Panc1 (cell line): Measurements from ENCODE around the gene L3MBTL3. TPM values are rescaled to one million over a fixed set of nuclear protein-coding genes. Genes with fewer than 3 reads are reported as not detected.

Experiments used
- ATAC-seq: fragments of 200-7000 bp; cut with Tn5 transposase; 2 replicates; pipeline ENCODE4 v1.9.1; 2020; ENCODE audit warnings: mild to moderate bottlenecking, moderate library complexity
- BruUV-seq: library from RNA; stranded (reverse); fragments of 400-500 nt; replicated peaks from 2 replicates; lab custom pipeline; 2021; lab: Mats Ljungman, UMichigan
- CTCF ChIA-PET: fragments of 300-600 bp; sonication (Branson Sonifier 250); formaldehyde crosslinking; loops from one replicate; lab custom pipeline; 2022; ENCODE audit warnings: antibody characterized with exemption; lab: Charles Lee
- POLR2A ChIA-PET: fragments of 300-600 bp; sonication (Branson Sonifier 250); formaldehyde crosslinking; loops from one replicate; lab custom pipeline; 2022; ENCODE audit warnings: antibody characterized with exemption; lab: Charles Lee
- DNase-seq: peaks from one replicate; pipeline ENCODE4 v3.0.0-alpha.2; 2010; ENCODE audit warnings: low read depth, low spot score
- H3K27ac ChIP-seq: 2 replicates; pipeline ENCODE4 v1.5.1; 2011; ENCODE audit warnings: mild to moderate bottlenecking, low read length, inconsistent platforms
- H3K27me3 ChIP-seq: fragments of 200-500 bp; sonication (Bioruptor generic); 2 replicates; pipeline ENCODE4 v1.6.0; 2014; ENCODE audit warnings: low read length, inconsistent platforms; ENCODE audit not compliant: control insufficient read depth, insufficient read depth
- H3K36me3 ChIP-seq: fragments of 200-500 bp; sonication (Bioruptor generic); 2 replicates; pipeline ENCODE4 v1.5.1; 2014; ENCODE audit warnings: inconsistent platforms, mild to moderate bottlenecking, low read length, moderate library complexity; ENCODE audit not compliant: control insufficient read depth, insufficient read depth
- H3K4me1 ChIP-seq: 2 replicates; pipeline ENCODE4 v1.5.1; 2011; ENCODE audit warnings: inconsistent platforms, mild to moderate bottlenecking, low read length, moderate library complexity; ENCODE audit not compliant: control insufficient read depth, insufficient read depth
- H3K4me3 ChIP-seq, 2 experiments: 2 replicates each; pipeline ENCODE4 v1.5.1; 2011 to 2012; ENCODE audit warnings: low read depth in 2 of 2, low read length in 2 of 2, mild to moderate bottlenecking in 2 of 2, inconsistent platforms in 1 of 2, moderate library complexity in 1 of 2
- H3K9me3 ChIP-seq: fragments of 200-500 bp; sonication (Bioruptor generic); 2 replicates; pipeline ENCODE4 v1.5.1; 2014; ENCODE audit warnings: low read depth, mild to moderate bottlenecking, inconsistent platforms, low read length, moderate library complexity; ENCODE audit not compliant: control insufficient read depth, insufficient read depth
- POLR2AphosphoS5 ChIP-seq: IDR thresholded peaks from 2 replicates; pipeline ENCODE4 v1.6.1; 2012; ENCODE audit warnings: mild to moderate bottlenecking, low read depth, low read length, moderate library complexity
- REST ChIP-seq, 2 experiments: IDR thresholded peaks; 2 replicates each; pipeline ENCODE4 v1.6.1; 2011 to 2012; ENCODE audit warnings: low read depth in 2 of 2, control low read depth in 1 of 2, low read length in 1 of 2, mild to moderate bottlenecking in 1 of 2, moderate library complexity in 1 of 2; ENCODE audit not compliant: insufficient read depth in 1 of 2
- SIN3A ChIP-seq: IDR thresholded peaks from 2 replicates; pipeline ENCODE4 v1.6.1; 2012; ENCODE audit warnings: low read depth, mild to moderate bottlenecking, low read length, moderate library complexity, borderline replicate concordance; ENCODE audit not compliant: insufficient read depth
- TCF7L2 ChIP-seq: IDR thresholded peaks from 2 replicates; pipeline ENCODE4 v1.6.1; 2011; ENCODE audit warnings: mild to moderate bottlenecking, low read depth, low read length, inconsistent platforms
- in situ Hi-C: cut with HindIII; loops from 2 replicates; pipeline ENCODE4 v1.10.0; 2016; ENCODE audit warnings: low sequenced_read_pairs, low pct_unique_long_range_greater_than_20kb
- intact Hi-C: fragments of 100-400 bp; cut with micrococcal nuclease; formaldehyde crosslinking; loops from one replicate; pipeline ENCODE4 v1.10.0; 2022; ENCODE audit not compliant: unreplicated experiment
- total RNA-seq: library from RNA; stranded (reverse); gene quantifications from one replicate; pipeline ENCODE4 v1.2.1, GENCODE V29; 2021; ENCODE audit not compliant: unreplicated experiment
- TF ChIP-seq, protein P1 (sequence below): fragments of 450-650 bp; IDR thresholded peaks from 2 replicates; pipeline ENCODE4 v1.5.1; 2017; ENCODE audit warnings: mild to moderate bottlenecking

L3MBTL3 gene
- total RNA-seq, 1 experiment from 2014 or later, result 4.2 TPM

DNA sequence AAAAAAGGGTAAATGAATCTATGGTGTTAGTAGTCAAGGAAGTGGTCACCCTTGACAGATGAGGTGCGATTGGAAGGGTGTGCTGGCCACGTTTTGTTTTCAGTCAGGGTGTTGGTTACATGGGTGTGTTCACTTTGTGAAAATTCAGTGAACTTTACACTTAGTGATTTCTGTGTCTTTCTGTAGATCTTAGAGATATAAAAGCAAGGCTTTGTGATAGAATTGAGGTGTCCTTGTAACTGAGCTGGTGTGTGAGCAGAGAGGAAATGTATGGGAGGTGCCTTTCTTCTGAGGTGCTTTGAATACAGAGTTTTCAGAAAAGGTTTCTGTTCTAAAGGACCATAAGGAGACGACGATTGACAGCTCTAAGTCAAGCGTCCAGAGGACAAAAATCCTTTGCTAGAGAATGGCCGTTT is 113.9 kb downstream of the L3MBTL3 start:
- Histone ChIP-seq H3K27me3 (no peaks in the 10 kb centered on the region), H3K27ac (no peak overlapping the region), H3K9me3 (no peaks in the 10 kb centered on the region), H3K4me1 (no peaks in the 10 kb centered on the region), H3K4me3 (no peak overlapping the region), H3K36me3 (no peaks in the 10 kb centered on the region)
- TF ChIP-seq SIN3A (no peak), TCF7L2 (no peak), POLR2AphosphoS5 (no peak), REST (IDR thresholded peaks at IDR 0.05; ENCODE audit: insufficient read depth in 1 of 2, low read depth in 2 of 2, low read length in 1 of 2) (no peak)
- TF ChIP-seq, protein P1, sequence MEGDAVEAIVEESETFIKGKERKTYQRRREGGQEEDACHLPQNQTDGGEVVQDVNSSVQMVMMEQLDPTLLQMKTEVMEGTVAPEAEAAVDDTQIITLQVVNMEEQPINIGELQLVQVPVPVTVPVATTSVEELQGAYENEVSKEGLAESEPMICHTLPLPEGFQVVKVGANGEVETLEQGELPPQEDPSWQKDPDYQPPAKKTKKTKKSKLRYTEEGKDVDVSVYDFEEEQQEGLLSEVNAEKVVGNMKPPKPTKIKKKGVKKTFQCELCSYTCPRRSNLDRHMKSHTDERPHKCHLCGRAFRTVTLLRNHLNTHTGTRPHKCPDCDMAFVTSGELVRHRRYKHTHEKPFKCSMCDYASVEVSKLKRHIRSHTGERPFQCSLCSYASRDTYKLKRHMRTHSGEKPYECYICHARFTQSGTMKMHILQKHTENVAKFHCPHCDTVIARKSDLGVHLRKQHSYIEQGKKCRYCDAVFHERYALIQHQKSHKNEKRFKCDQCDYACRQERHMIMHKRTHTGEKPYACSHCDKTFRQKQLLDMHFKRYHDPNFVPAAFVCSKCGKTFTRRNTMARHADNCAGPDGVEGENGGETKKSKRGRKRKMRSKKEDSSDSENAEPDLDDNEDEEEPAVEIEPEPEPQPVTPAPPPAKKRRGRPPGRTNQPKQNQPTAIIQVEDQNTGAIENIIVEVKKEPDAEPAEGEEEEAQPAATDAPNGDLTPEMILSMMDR, result no peak
- in situ Hi-C loops, result no loop called here
- ChIA-PET CTCF (no interaction called here), POLR2A (no interaction called here)
- no TSS peak for BruUV-seq
- DNase-seq (no peak), ATAC-seq (no peak)
- intact Hi-C loops, result no loop called here

DNA sequence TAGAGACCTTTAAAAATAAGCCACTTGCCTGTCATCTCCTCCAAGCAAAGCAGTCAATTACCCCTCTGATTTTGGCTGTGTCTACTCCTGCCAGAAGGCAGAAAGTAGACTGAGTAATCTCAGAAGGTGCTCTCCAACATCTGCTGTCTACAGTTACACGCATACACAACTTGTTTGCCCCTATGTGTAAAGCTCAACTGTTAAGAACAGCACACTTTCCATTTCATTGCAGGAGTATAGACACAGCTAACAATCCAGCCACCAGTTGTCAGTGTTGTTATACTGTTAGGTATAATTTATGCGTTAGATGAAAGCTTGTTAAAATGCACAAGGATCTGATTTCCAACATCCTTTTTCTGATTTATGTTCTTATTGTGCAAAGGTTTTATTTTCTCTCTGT is 116.2 kb downstream of the L3MBTL3 start:
- ATAC-seq, result no peak
- Histone ChIP-seq H3K27me3 (no peaks in the 10 kb centered on the region), H3K27ac (no peak overlapping the region), H3K4me1 (no peaks in the 10 kb centered on the region), H3K4me3 (no peak overlapping the region), H3K9me3 (no peaks in the 10 kb centered on the region), H3K36me3 (no peaks in the 10 kb centered on the region)
- POLR2A ChIA-PET, result no interaction called here
- in situ Hi-C loops, result no loop called here
- BruUV-seq, result no TSS peak
- TF ChIP-seq SIN3A, result no peak
- no peak for TF ChIP-seq REST (IDR thresholded peaks at IDR 0.05; ENCODE audit: insufficient read depth in 1 of 2, low read depth in 2 of 2, low read length in 1 of 2)
- no peak for TF ChIP-seq POLR2AphosphoS5
- DNase-seq, result no peak
- CTCF ChIA-PET, result no interaction called here
- intact Hi-C loops, result no loop called here
